HG03060 (cell line): ENCODE measurements around the gene PXDC1.
"Not testable (repeated sequence)": the region's sequence is repeated elsewhere in the genome, so short reads cannot be mapped to it uniquely, and the experiment has no call there.

ENCODE experiments used
- ATAC-seq: cut with Tn5 transposase; IDR thresholded peaks from one replicate; pipeline ENCODE4 v1.9.1; 2021; ENCODE audit warnings: low read depth, moderate number of reproducible peaks; ENCODE audit not compliant: unreplicated experiment

The PXDC1 gene

GRCh38 chr6:3687847-3688246 lies 63.7 kb downstream of the PXDC1 start:
- ATAC-seq: no peak

- no peak for ATAC-seq
Observed at GRCh38 chr6:3683331-3683730, 68.2 kb downstream of the PXDC1 start.

DNA sequence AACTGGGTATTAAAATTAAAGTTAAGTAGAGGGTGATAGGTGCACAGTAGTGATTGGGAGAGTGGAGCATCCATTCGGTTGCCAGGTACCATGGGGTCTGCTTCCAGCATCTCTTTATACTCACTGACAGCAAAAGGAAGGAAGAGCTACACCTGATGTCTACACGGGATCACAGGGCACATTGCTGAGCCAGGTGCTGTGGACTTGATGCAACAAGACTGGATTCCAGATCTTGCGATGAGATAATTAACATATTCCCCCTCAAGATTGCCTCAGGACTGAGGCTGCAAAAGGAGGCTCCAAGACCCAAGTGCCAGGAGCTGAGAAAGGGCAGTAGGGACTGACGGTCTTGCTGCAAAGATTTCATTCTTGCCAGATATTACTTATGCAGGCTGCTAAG lies 72.6 kb downstream of the PXDC1 start:
- ATAC-seq: no peak

GRCh38 chr6:3677751-3678150 lies 73.8 kb downstream of the PXDC1 start:
- ATAC-seq: not testable (repeated sequence)

DNA sequence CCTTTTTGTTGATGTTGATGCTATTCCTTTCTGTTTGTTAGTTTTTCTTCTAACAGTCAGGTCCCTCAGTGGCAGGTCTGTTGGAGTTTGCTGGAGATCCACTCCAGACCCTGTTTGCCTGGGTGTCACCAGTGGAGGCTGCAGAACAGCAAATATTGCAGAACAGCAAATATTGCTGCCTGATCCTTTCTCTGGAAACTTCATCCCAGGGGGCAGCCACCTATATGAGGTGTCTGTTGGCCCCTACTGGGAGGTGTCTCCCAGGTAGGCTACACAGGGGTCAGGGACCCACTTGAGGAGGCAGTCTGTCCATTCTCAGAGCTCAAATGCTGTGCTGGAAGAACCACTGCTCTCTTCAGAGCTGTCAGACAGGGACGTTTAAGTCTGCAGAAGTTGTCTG lies 74.2 kb downstream of the PXDC1 start:
- ATAC-seq: not testable (repeated sequence)
